Spleen (tissue), 11 donors: ENCODE results near the gene PDGFC. TPM values are rescaled to one million over a fixed set of nuclear protein-coding genes. Genes with fewer than 3 reads are reported as not detected.

ENCODE experiments used
- DNase-seq: peaks from one replicate; pipeline ENCODE4 v3.0.0-alpha.2; 2020
- H3K27ac ChIP-seq, 8 donors: fragments of 200-600 bp; sonication (generic) in 7 of 8; 1 replicate in 4 of 8; 2 replicates in 4 of 8; pipeline versions ENCODE4 v1.5.0 to v1.8.0; 2016 to 2021; ENCODE audit warnings: inconsistent platforms in 4 of 8, mild to moderate bottlenecking in 4 of 8, moderate library complexity in 1 of 8
- H3K27me3 ChIP-seq, 7 donors: fragments of 200-600 bp; sonication (generic) in 6 of 7; replicated peaks in 1 of 7; 1 replicate in 4 of 7; 2 replicates in 3 of 7; pipeline versions ENCODE4 v1.5.0 to v1.8.0; 2016 to 2021; ENCODE audit warnings: inconsistent platforms in 3 of 7, mild to moderate bottlenecking in 1 of 7
- H3K36me3 ChIP-seq, 6 donors: fragments of 200-600 bp; sonication (generic) in 5 of 6; 1 replicate in 4 of 6; 2 replicates in 2 of 6; pipeline versions ENCODE4 v1.5.0 to v1.8.0; 2016 to 2021; ENCODE audit warnings: inconsistent platforms in 2 of 6
- H3K4me1 ChIP-seq, 6 donors: fragments of 200-600 bp; sonication (generic) in 5 of 6; 1 replicate in 3 of 6; 2 replicates in 3 of 6; pipeline versions ENCODE4 v1.5.0 to v1.8.0; 2016 to 2021; ENCODE audit warnings: inconsistent platforms in 3 of 6
- H3K4me3 ChIP-seq, 8 donors: fragments of 200-600 bp; sonication (generic) in 7 of 8; 1 replicate in 4 of 8; 2 replicates in 4 of 8; pipeline versions ENCODE4 v1.5.0 to v1.8.0; 2016 to 2021; ENCODE audit warnings: inconsistent platforms in 4 of 8, mild to moderate bottlenecking in 4 of 8, moderate library complexity in 2 of 8
- H3K9me3 ChIP-seq, 8 donors: fragments of 200-600 bp; sonication (generic) in 7 of 8; 1 replicate in 4 of 8; 2 replicates in 4 of 8; pipeline versions ENCODE4 v1.5.0 to v1.8.0; 2016 to 2021; ENCODE audit warnings: inconsistent platforms in 4 of 8
- CTCF ChIP-seq, 11 experiments: fragments of 200-600 bp in 7 of 11; fragments of 450-650 bp in 4 of 11; sonication (generic) in 4 of 11; IDR thresholded peaks in 8 of 11; conservative IDR thresholded peaks in 3 of 11; 1 replicate in 7 of 11; 2 replicates in 4 of 11; pipeline versions ENCODE4 v1.4.0 to v1.8.0; 2016 to 2021; ENCODE audit warnings: antibody characterized with exemption in 11 of 11, inconsistent platforms in 4 of 11, mild to moderate bottlenecking in 1 of 11
- POLR2A ChIP-seq, 3 donors: fragments of 450-650 bp; IDR thresholded peaks; one replicate each; pipeline ENCODE4 v1.5.1; 2017; ENCODE audit warnings: antibody characterized with exemption in 3 of 3, mild to moderate bottlenecking in 1 of 3
- POLR2AphosphoS5 ChIP-seq, 3 donors: sonication (generic); formaldehyde crosslinking; IDR thresholded peaks; one replicate each; pipeline ENCODE4 v1.5.1; 2017; ENCODE audit warnings: antibody characterized with exemption in 3 of 3
- WGBS, 5 donors: extraction: QIAGEN DNeasy Blood & Tissue Kit in 3 of 5; methylation state at CpG; one replicate each; pipeline versions ENCODE4 v1.1.5 to v1.1.7; 2013 to 2018; 5-methylcytosine and 5-hydroxymethylcytosine counted together
- intact Hi-C: fragments of 100-400 bp; cut with DNase I; formaldehyde crosslinking; loops from one replicate; pipeline ENCODE4 v1.15.0; 2023; ENCODE audit warnings: low total_unique reads
- polyA plus RNA-seq, 3 donors: library from polyadenylated mRNA; stranded (reverse); fragments of 200-250 nt; gene quantifications; one replicate each; pipeline ENCODE4 v1.2.1, GENCODE V29; 2013
- total RNA-seq, 7 donors: library from RNA; depleted of rRNA in 3 of 7; stranded (reverse); fragments of >200 nt in 3 of 7; fragmentation: NEBNext Ultra II Directional in 4 of 7; extraction: Animal tissue kit (Norgen Biotek cat#: 25700) in 4 of 7; gene quantifications; one replicate each; pipeline versions ENCODE4 v1.1.0 to v1.2.1, GENCODE V29; 2016 to 2021
- donor health status: healthy with polysubstance abuse.
- donor health status: DM: no; HTN: no; CAD: no; lungs with moderate emphysema.
- donor health status: DM: no; HTN: no; CAD: no.
- donor health status: Bipolar disorder and iron deficiency.
- donor health status: healthy.
- donor health status: DM: no; HTN: no; CAD: no.
- donor health status: DM: yes; HTN: yes; CAD: no.

PDGFC gene
- total and polyA plus RNA-seq, 10 donors: 1.6 to 24.7 (median 14.8) TPM

DNA sequence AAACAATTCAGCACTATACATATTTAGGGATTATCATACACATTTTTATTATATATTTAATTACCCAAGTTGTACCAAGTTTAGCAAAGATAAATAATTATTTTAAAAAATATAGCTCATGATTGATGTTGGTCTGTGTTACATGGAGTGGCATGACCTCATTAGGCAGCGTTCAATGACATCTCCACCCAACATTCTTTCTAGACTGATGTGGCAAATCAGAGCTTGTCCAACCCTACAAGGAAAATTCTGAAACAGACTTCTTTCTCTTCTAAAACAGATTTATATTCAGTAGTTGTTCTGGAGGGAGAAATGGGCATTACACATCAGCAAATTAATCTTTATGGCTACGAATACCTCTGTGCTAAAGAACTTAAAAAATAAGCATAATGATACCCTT is 189.7 kb downstream of the PDGFC start:
- Histone ChIP-seq H3K9me3 (no peaks in the 10 kb centered on the region), H3K4me3 (no peak overlapping the region), H3K27ac (no peak overlapping the region), H3K4me1 (no peaks in the 10 kb centered on the region), H3K36me3 (no peaks in the 10 kb centered on the region), H3K27me3 (no peaks in the 10 kb centered on the region)
- WGBS, 5 donors: 71 to 93% (median 86%) methylated on average over 2 of the region's 2 CpGs
- DNase-seq: no peak
- intact Hi-C loops: no loop called here
- TF ChIP-seq POLR2AphosphoS5 (IDR thresholded peaks at IDR 0.05): no peak
- no peak for TF ChIP-seq CTCF (IDR thresholded peaks at IDR 0.05 in 8 of 11, conservative IDR thresholded peaks at IDR 0.05 in 3 of 11)
- no peak for TF ChIP-seq POLR2A (IDR thresholded peaks at IDR 0.05)

- no peak overlapping the region for H3K4me3 ChIP-seq
- TF ChIP-seq CTCF (IDR thresholded peaks at IDR 0.05 in 8 of 11, conservative IDR thresholded peaks at IDR 0.05 in 3 of 11): no peak
- TF ChIP-seq POLR2AphosphoS5 (IDR thresholded peaks at IDR 0.05): no peak
- no peak for TF ChIP-seq POLR2A (IDR thresholded peaks at IDR 0.05)
- H3K27ac ChIP-seq: no peak overlapping the region
- 89 to 97% (median 94%) methylated on average over 1 of the region's 1 CpG for WGBS, 5 donors
- intact Hi-C loops: no loop called here
- H3K4me1 ChIP-seq: no peaks in the 10 kb centered on the region
- DNase-seq: no peak
- H3K36me3 ChIP-seq: no peaks in the 10 kb centered on the region
- no peaks in the 10 kb centered on the region for H3K27me3 ChIP-seq
- no peaks in the 10 kb centered on the region for H3K9me3 ChIP-seq
Measured at GRCh38 chr4:156779774-156780173, 191.8 kb downstream of the PDGFC start.

DNA sequence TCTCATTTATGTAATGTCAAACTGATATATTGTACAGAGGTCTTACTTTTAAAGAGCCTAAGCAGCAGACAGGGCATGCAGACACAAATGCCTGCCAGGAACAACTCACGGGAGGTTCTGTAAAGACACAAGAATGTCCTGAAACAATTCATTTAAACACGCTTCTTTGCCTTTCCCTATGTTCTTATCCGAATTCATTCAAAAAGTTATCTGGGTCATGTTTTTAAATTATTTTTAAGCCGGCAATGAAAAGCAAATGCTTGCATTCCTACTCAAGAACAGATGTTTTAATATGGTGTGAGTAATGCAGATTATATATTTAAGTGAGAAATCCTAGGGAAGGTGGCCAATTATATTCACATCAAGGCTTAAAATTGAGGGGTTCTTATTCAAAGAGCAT is 192.6 kb downstream of the PDGFC start:
- Histone ChIP-seq H3K27me3 (no peaks in the 10 kb centered on the region), H3K36me3 (no peaks in the 10 kb centered on the region), H3K27ac (no peak overlapping the region), H3K9me3 (no peaks in the 10 kb centered on the region), H3K4me3 (no peak overlapping the region), H3K4me1 (no peaks in the 10 kb centered on the region)
- DNase-seq: no peak
- TF ChIP-seq POLR2AphosphoS5 (IDR thresholded peaks at IDR 0.05) (no peak), POLR2A (IDR thresholded peaks at IDR 0.05) (no peak), CTCF (IDR thresholded peaks at IDR 0.05 in 8 of 11, conservative IDR thresholded peaks at IDR 0.05 in 3 of 11) (no peak)
- WGBS, 5 donors: 85 to 89% (median 86%) methylated on average over 4 of the region's 4 CpGs
- intact Hi-C loops: no loop called here

DNA sequence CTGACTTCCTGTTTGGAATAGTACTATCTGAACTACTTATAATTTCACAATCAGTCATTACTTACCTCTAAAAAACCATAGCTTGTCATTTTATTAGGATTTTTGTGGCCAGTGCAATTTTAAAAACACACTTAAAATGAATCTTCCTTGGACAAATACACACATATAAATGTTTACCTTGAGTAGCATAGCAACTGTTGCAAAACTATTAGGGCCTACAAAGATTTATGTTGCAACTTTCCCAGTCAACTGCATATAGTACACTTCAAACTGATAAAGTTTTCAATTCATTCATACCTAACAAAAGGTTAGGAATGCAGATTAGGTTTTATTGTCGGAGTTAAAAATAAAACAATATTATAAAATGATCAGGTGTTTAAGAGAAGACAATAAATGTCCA is 193.0 kb downstream of the PDGFC start:
- TF ChIP-seq POLR2A (IDR thresholded peaks at IDR 0.05) (no peak), CTCF (IDR thresholded peaks at IDR 0.05 in 8 of 11, conservative IDR thresholded peaks at IDR 0.05 in 3 of 11) (no peak), POLR2AphosphoS5 (IDR thresholded peaks at IDR 0.05) (no peak)
- H3K9me3 ChIP-seq: no peaks in the 10 kb centered on the region
- H3K27ac ChIP-seq: no peak overlapping the region
- H3K27me3 ChIP-seq: no peaks in the 10 kb centered on the region
- no peaks in the 10 kb centered on the region for H3K4me1 ChIP-seq
- no peak overlapping the region for H3K4me3 ChIP-seq
- no peaks in the 10 kb centered on the region for H3K36me3 ChIP-seq
- 86 to 98% (median 92%) methylated on average over 1 of the region's 1 CpG for WGBS, 5 donors
- DNase-seq: no peak
- intact Hi-C loops: no loop called here
